ENCODE data around the gene WDR91. TPM values are rescaled to one million over a fixed set of nuclear protein-coding genes. Genes with fewer than 3 reads are reported as not detected.

The WDR91 gene
- total RNA-seq, 1 donor from 2014 or later = 27.1 TPM

DNA sequence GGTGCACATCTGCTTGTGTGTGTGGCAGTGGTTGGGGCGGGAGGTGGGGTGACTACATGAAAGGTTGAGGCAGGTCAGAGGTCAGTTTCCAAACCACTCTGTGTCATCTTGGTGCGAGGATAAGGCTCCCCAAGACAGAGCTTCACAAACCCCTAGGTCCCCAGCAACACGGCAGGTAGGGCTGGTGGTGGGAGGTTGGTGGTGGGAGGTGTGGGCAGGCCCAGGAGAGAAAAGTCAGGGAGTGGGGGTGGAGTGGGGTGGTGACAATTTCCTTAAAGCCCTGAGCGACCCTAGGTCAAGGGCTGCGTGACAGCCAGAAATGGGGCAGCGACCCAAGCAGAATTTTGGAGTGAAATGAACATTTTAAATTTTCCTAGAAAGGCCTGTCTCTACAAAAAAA lies 20.8 kb upstream of the WDR91 start:
- no peak for DNase-seq
- TF ChIP-seq, protein P1, sequence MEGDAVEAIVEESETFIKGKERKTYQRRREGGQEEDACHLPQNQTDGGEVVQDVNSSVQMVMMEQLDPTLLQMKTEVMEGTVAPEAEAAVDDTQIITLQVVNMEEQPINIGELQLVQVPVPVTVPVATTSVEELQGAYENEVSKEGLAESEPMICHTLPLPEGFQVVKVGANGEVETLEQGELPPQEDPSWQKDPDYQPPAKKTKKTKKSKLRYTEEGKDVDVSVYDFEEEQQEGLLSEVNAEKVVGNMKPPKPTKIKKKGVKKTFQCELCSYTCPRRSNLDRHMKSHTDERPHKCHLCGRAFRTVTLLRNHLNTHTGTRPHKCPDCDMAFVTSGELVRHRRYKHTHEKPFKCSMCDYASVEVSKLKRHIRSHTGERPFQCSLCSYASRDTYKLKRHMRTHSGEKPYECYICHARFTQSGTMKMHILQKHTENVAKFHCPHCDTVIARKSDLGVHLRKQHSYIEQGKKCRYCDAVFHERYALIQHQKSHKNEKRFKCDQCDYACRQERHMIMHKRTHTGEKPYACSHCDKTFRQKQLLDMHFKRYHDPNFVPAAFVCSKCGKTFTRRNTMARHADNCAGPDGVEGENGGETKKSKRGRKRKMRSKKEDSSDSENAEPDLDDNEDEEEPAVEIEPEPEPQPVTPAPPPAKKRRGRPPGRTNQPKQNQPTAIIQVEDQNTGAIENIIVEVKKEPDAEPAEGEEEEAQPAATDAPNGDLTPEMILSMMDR (IDR thresholded peaks at IDR 0.05) = no peak
- intact Hi-C loops (cut with DNase I) = no loop called here
- H3K36me3 ChIP-seq = no peaks in the 10 kb centered on the region
- no peaks in the 10 kb centered on the region for H3K9me3 ChIP-seq
- H3K4me1 ChIP-seq = no peaks in the 10 kb centered on the region
- no peak overlapping the region for H3K27ac ChIP-seq
- H3K4me3 ChIP-seq = no peak overlapping the region
- no peak for ATAC-seq
- no peaks in the 10 kb centered on the region for H3K27me3 ChIP-seq (ENCODE audit: low read depth)

DNA sequence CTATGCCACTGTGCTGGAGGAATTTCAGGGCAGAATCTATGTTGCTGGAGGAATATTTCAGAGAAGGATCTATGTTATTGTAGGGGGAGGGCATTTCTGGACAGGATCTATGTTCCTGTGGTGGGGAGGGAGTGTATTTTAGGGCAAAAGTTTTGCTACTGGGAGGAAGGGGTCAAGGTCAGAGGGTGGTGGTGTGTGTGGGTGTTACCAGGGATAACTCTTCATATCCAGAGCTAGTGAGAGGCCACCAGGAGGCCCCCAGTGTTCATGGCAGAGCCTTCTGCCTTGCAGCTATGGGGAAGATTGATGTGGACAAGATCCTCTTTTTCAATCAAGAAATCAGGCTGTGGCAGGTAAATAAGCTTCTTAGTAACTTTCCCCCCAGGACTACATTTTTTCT lies 20.4 kb upstream of the WDR91 start:
- DNase-seq (no peak), ATAC-seq (no peak)
- Histone ChIP-seq H3K36me3 (no peaks in the 10 kb centered on the region), H3K27me3 (ENCODE audit: low read depth) (no peaks in the 10 kb centered on the region), H3K4me3 (no peak overlapping the region), H3K27ac (no peak overlapping the region), H3K4me1 (no peaks in the 10 kb centered on the region), H3K9me3 (no peaks in the 10 kb centered on the region)
- intact Hi-C loops (cut with DNase I) = no loop called here
- TF ChIP-seq, protein P1 (IDR thresholded peaks at IDR 0.05) = no peak

DNA sequence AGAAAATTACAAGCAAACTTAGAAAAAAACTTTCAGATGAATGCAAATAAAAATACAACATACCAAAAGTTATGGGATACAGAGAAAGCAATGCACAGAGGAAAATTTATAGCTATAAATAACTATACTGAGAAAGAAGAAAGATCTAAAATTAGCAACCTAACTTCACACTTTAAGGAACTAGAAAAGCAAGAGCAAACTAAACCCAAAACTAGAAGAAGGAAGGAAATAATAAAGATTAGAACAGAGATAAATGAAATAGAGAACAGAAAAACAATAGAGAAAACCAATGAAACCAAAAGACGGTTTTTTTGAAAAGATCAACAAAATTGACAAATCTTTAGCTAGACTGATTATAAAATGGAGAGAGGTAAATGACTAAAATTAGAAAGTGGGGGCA lies 12.7 kb upstream of the WDR91 start:
- DNase-seq = no peak
- intact Hi-C loops (cut with DNase I) = no loop called here
- no peak for ATAC-seq
- H3K27me3 ChIP-seq (ENCODE audit: low read depth) = no peaks in the 10 kb centered on the region
- no peaks in the 10 kb centered on the region for H3K36me3 ChIP-seq
- no peak overlapping the region for H3K4me3 ChIP-seq
- no peak overlapping the region for H3K27ac ChIP-seq
- TF ChIP-seq, protein P1 (IDR thresholded peaks at IDR 0.05) = no peak
- H3K4me1 ChIP-seq = no peaks in the 10 kb centered on the region
- no peaks in the 10 kb centered on the region for H3K9me3 ChIP-seq

DNA sequence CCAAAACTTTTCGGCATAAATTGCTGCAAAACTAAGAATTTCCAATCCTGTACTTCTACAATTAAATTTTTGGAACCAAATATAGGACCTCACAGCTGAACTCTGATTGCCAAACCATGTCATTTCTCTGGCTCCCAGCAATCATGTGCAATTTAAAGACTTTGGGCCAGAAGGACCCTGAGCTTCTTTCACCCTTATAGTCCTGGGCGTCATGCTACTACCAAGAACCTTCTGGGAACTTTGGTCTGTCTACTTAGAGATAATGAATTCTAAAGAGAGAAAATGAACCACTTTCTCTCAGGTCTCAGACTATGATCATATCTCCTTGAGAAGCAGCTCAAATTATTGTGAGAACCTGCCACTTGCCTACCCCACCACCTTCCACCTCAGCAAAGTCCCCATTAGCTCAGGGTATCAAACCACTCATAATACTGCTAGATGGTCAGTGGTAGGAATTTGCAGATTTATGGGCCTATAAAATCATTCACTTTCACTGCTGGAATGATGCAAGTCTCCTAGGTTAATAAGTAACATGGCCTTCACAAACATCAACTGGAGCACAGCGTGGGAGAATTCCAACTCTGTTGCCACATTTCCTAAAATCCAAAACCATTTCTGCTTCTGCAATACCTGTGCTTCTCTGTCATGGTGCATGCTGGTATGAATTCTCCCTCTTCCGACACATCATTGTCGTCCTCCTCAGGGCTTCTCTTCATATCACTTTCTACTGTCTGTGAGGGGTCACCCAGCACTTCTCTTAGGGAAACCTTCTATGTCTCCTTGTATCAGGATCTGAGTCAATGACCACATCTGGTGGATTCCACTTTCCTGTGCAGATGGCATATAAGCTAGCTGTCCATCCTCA lies 6.6 kb upstream of the WDR91 start:
- TF ChIP-seq, protein P1 (IDR thresholded peaks at IDR 0.05) = no peak
- Histone ChIP-seq H3K27ac (no peak overlapping the region), H3K4me1 (no peaks in the 10 kb centered on the region), H3K36me3 (no peaks in the 10 kb centered on the region), H3K9me3 (no peaks in the 10 kb centered on the region), H3K4me3 (no peak overlapping the region), H3K27me3 (ENCODE audit: low read depth) (no peaks in the 10 kb centered on the region)
- DNase-seq (no peak), ATAC-seq (peak; percentile 29 to 66)
- intact Hi-C loops (cut with DNase I) = no loop called here

DNA sequence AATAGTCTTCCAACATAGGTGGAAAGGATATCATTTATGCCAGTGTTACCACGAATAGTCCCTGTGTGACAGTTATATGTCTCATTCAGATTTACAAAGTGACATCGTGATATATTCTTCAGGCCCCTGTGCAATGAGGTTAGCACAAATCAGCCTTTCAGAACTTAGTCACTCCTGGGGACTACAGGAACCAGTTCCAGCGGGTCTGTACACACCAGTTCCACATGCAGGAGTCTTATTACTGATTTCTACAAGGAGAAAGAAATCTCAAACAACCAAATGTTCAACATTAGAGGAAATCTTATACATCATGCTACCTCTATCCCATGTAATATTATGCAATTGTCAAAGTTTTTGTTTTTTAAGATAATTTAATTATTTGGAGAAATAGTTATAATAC lies 4.4 kb upstream of the WDR91 start:
- Histone ChIP-seq H3K4me1 (peaks cover under 1% of the 10 kb centered on the region), H3K4me3 (no peak overlapping the region), H3K9me3 (no peaks in the 10 kb centered on the region), H3K36me3 (no peaks in the 10 kb centered on the region), H3K27me3 (ENCODE audit: low read depth) (no peaks in the 10 kb centered on the region), H3K27ac (no peak overlapping the region)
- intact Hi-C loops (cut with DNase I) = no loop called here
- TF ChIP-seq, protein P1 (IDR thresholded peaks at IDR 0.05) = no peak
- no peak for ATAC-seq
- no peak for DNase-seq
